COLO829 (cell line): ENCODE measurements around the gene DIPK2B.

Experiments
- DNase-seq: peaks from one replicate; pipeline ENCODE4 v3.0.0; 2012; ENCODE audit warnings: low spot score

The DIPK2B gene, protein sequence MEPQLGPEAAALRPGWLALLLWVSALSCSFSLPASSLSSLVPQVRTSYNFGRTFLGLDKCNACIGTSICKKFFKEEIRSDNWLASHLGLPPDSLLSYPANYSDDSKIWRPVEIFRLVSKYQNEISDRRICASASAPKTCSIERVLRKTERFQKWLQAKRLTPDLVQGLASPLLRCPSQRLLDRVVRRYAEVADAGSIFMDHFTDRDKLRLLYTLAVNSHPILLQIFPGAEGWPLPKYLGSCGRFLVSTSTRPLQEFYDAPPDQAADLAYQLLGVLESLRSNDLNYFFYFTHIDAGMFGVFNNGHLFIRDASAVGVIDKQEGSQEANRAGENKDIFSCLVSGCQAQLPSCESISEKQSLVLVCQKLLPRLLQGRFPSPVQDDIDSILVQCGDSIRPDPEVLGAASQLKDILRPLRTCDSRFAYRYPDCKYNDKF

GRCh38 chrX:45200741-45201234 is at the start of gene DIPK2B:
TSS of gene DIPK2B (minus strand) at chrX:45200876. CDS start at chrX:45200826, 50 bp downstream.
- DNase-seq = no peak

- peak; percentile 9 for DNase-seq
Observed at GRCh38 chrX:45240301-45240700, 39.6 kb upstream of the DIPK2B start.

- no peak for DNase-seq
Observed at GRCh38 chrX:45238489-45238888, 37.8 kb upstream of the DIPK2B start.

DNA sequence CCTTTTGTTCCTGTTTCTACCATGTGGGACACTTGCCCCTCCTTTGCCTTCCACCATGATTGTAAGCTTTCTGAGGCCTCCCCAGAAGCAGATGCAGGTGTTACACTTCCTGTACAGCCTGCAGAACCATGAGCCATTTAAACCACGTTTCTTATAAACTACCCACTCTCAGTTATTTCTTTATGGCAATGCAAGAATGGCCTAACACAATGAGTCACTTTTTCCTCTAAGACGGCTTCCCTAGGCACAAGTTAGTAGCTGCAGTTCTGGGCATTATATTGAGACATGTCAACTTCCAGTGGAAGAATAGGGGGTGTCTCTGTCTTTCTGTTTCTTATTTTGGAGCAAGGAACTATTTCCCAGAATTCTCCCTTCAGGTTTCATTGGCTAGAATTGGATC is 32.9 kb upstream of the DIPK2B start:
- DNase-seq = no peak

- DNase-seq = no peak
Observed at GRCh38 chrX:45232139-45232538, 31.5 kb upstream of the DIPK2B start.

DNA sequence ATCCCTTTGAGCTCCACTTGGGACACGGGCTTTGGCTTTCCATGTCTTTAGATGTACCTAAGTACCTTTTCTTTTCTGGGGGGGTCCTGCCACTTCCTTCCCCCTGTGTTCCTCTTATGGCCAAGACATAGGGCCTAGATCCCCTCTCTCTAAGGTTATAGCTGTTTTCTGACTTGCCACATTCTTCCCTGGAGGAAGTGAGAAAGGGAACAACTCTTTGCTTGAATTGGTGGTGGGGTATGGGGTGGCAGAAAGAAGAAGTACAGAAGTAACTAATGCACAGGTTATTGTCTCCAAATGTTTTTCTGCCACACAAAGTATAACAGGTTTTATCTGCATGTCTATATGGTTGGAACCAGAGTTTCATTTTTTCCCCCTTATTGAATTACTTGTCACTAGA is 29.7 kb upstream of the DIPK2B start:
- DNase-seq = no peak

GRCh38 chrX:45229348-45229747 is 28.7 kb upstream of the DIPK2B start:
- DNase-seq = no peak

- DNase-seq = no peak
Observed at GRCh38 chrX:45228126-45228525, 27.4 kb upstream of the DIPK2B start.

GRCh38 chrX:45208121-45208856 is 7.6 kb upstream of the DIPK2B start:
- no peak for DNase-seq

- DNase-seq = no peak
Observed at GRCh38 chrX:45202171-45202570, 1.5 kb upstream of the DIPK2B start.

GRCh38 chrX:45198706-45199105 is 2.0 kb downstream of the DIPK2B start:
- no peak for DNase-seq

DNA sequence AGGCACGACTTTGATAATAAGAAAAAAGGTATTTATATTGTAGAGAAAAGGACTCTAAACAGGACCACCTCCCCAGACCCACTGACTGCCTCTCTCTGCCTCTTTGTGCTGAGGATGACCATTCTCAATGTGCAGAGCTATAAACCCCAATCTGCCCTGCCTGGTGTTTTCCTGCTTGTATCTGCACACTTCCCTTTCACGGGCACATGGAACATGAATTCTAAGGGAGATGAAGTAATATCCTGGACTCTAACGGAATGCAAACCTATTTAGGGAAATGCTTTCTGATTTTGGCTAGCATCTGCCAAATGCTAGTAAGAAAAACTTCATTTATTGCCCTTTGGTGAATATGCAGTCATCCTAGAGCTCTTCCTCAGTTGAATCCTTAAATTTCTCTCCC is 2.4 kb downstream of the DIPK2B start:
- DNase-seq = no peak

DNA sequence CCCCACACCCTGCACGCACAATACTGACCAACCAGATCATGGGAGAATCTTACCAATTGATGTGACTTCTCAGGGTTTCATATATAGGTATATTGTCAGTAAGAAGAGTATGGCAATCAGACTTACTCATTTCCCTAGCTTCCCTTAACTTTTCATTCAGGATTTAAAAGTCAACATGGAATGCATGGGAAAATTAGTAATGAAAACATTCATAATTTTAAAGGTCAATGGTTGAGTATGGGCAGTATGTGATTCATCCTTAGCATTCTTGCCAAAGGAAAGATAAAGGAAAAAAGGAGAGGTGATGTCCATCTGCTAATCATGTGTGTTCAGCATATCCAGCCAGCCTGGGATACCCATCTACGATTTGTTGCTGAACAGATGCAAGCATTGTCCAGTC is 4.0 kb downstream of the DIPK2B start:
- peak; percentile 19 for DNase-seq

- no peak for DNase-seq
Observed at GRCh38 chrX:45191820-45192409, 8.8 kb downstream of the DIPK2B start.

DNA sequence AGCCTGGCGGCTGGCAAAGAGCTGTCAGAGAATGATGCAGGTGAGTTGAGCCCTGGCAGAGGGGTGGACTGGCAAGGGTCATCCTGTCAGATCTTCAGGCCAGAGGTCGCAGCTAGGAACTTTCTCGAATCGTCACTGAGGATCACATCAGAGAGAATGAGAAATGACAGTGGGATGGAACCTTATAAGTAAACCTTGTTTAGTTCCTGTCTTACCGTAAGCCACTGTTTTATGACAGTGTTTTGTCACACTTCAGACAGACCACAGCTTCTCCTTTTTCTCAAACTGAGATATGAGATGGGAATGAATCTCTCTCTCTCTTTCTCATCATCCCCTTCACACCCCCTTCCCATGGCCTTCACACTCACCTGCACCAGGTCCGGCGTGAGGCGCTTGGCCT is 9.3 kb downstream of the DIPK2B start:
- DNase-seq = no peak

DNA sequence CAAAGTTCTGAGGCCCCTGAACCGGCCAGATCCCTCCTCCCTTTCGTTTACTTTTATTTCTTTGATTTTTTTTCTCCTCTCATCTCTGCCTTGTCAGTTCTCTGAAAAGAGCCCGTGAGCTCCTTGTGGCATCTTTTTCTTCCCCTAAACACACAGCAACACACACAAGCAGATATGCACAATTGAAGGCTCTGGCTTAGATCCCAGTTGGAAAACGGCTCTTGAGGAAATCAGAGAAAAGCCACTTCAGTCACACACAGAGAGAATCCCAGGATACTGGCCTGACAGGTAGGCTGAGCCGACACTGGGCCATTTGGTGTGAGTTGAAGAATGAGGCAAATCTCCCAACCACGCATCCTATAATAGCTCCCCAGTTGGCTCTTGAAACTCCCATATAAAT is 12.9 kb downstream of the DIPK2B start:
- DNase-seq = no peak

DNA sequence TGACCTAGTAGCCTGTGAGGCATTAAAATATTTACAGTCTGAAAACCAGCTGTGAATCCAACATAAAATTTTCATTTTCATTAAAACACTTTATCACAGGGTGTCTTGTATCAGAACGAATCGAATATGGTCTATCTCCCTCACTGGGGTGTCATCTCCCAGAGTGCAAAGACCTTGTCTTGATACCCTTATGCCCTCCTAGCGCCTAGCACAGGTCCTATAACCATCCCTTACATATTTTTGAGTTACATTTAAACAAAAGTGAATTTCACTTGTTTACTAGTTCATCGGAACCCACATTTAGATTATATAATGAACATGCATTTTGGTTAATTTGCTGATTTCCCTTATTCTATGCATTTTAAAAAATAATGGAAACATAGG is 14.0 kb downstream of the DIPK2B start:
- no peak for DNase-seq

- no peak for DNase-seq
Observed at GRCh38 chrX:45184211-45184610, 16.5 kb downstream of the DIPK2B start.

GRCh38 chrX:45172890-45173289 is 27.8 kb downstream of the DIPK2B start:
- DNase-seq = no peak

- no peak for DNase-seq
Observed at GRCh38 chrX:45166781-45167180, 33.9 kb downstream of the DIPK2B start.

DNA sequence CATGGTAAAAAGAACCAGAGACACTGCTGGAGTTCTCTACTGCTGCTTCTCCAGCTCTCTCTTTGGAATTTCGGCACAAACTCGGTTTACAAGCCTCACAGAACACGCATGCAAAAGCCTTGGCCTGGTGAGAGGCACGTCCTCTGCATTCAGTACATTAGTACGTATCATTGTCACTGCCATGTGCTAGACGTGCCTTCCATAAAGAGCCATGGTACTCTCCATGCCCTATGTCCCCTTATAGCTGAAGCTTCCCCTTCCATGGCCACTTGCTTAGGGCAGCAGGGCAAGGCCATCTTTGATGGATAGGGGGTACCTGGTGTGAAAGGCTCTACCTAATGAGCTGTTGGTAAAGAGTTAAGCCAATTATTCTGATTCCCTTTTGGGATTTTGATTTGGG is 35.0 kb downstream of the DIPK2B start:
- no peak for DNase-seq

GRCh38 chrX:45164995-45165394 is 35.7 kb downstream of the DIPK2B start:
- DNase-seq = no peak
